Mesendoderm (in vitro differentiated cells): ENCODE measurements around the gene DISP3.

Experiments
- DNase-seq: peaks from one replicate; pipeline ENCODE4 v3.0.0; 2013
- H2AK5ac ChIP-seq: 2 replicates; pipeline ENCODE4 v1.6.1; 2013; ENCODE audit warnings: low read length, inconsistent platforms
- H2BK120ac ChIP-seq: 2 replicates; pipeline ENCODE4 v1.6.1; 2013; ENCODE audit warnings: low read depth, mild to moderate bottlenecking, low read length, moderate library complexity, mixed read lengths
- H2BK15ac ChIP-seq: replicated peaks from 2 replicates; pipeline ENCODE4 v1.6.1; 2013; ENCODE audit warnings: low read depth, mild to moderate bottlenecking, moderate library complexity
- H2BK5ac ChIP-seq: 2 replicates; pipeline ENCODE4 v1.6.1; 2013; ENCODE audit warnings: low read length, inconsistent platforms
- H3K18ac ChIP-seq: 2 replicates; pipeline ENCODE4 v1.6.1; 2013; ENCODE audit warnings: mild to moderate bottlenecking, low read length, mixed read lengths
- H3K23ac ChIP-seq: one replicate; pipeline ENCODE4 v1.6.1; 2013; ENCODE audit warnings: low read length
- H3K27ac ChIP-seq: 2 replicates; pipeline ENCODE4 v1.5.1; 2013; ENCODE audit warnings: low read depth, mild to moderate bottlenecking, inconsistent platforms, low read length, moderate library complexity
- H3K27me3 ChIP-seq: 2 replicates; pipeline ENCODE4 v1.6.1; 2013; ENCODE audit warnings: low read length, control low read depth, mild to moderate bottlenecking, inconsistent platforms; ENCODE audit not compliant: insufficient read depth, poor library complexity
- H3K36me3 ChIP-seq: 2 replicates; pipeline ENCODE4 v1.6.1; 2013; ENCODE audit warnings: low read length, inconsistent platforms; ENCODE audit not compliant: control insufficient read depth, insufficient read depth
- H3K4ac ChIP-seq: one replicate; pipeline ENCODE4 v1.6.1; 2013; ENCODE audit warnings: low read depth, mild to moderate bottlenecking, low read length, moderate library complexity
- H3K4me1 ChIP-seq: 2 replicates; pipeline ENCODE4 v1.6.1; 2013; ENCODE audit warnings: low read depth, low read length, inconsistent platforms; ENCODE audit not compliant: control insufficient read depth
- H3K4me2 ChIP-seq: 2 replicates; pipeline ENCODE4 v1.6.1; 2013; ENCODE audit warnings: low read length
- H3K4me3 ChIP-seq: 2 replicates; pipeline ENCODE4 v1.5.1; 2013; ENCODE audit warnings: mild to moderate bottlenecking, low read length
- H3K56ac ChIP-seq: one replicate; pipeline ENCODE4 v1.6.1; 2013; ENCODE audit warnings: low read length
- H3K79me1 ChIP-seq: 2 replicates; pipeline ENCODE4 v1.6.1; 2013; ENCODE audit warnings: low read length, inconsistent platforms
- H3K79me2 ChIP-seq: 2 replicates; pipeline ENCODE4 v1.6.1; 2013; ENCODE audit warnings: mild to moderate bottlenecking, low read length; ENCODE audit not compliant: control insufficient read depth, insufficient read depth
- H3K9ac ChIP-seq: 2 replicates; pipeline ENCODE4 v1.6.1; 2013; ENCODE audit warnings: low read length, inconsistent platforms
- H4K5ac ChIP-seq: one replicate; pipeline ENCODE4 v1.6.1; 2013; ENCODE audit warnings: low read length
- H4K8ac ChIP-seq: one replicate; pipeline ENCODE4 v1.6.1; 2013; ENCODE audit warnings: low read depth, mild to moderate bottlenecking, control low read depth, low read length, moderate library complexity
- WGBS: extraction: QIAGEN DNeasy Blood & Tissue Kit; methylation state at CpG from one replicate; pipeline ENCODE4 v1.1.7; 2013; ENCODE audit warnings: low lambda C conversion rate, missing lambda C conversion rate; ENCODE audit not compliant: insufficient coverage; ENCODE audit errors: extremely low coverage; 5-methylcytosine and 5-hydroxymethylcytosine counted together

The DISP3 gene

GRCh38 chr1:11525516-11525915 is 46.6 kb downstream of the DISP3 start:
- Histone ChIP-seq H3K4me1 (no peaks in the 10 kb centered on the region), H4K5ac (no peak overlapping the region), H2AK5ac (no peak overlapping the region), H3K4ac (no peak overlapping the region), H3K9ac (no peak overlapping the region), H2BK120ac (no peak overlapping the region), H3K79me2 (no peaks in the 10 kb centered on the region), H3K79me1 (no peaks in the 10 kb centered on the region), H3K23ac (no peak overlapping the region), H3K36me3 (no peaks in the 10 kb centered on the region), H3K4me2 (no peak overlapping the region), H2BK15ac (no peak overlapping the region), H3K27me3 (no peaks in the 10 kb centered on the region), H2BK5ac (no peak overlapping the region), H3K4me3 (no peak overlapping the region), H3K56ac (no peak overlapping the region), H4K8ac (no peak overlapping the region), H3K18ac (no peak overlapping the region), H3K27ac (no peak overlapping the region)
- DNase-seq: no peak
- no CpG with 5 or more reads among the region's 7 CpGs for WGBS

GRCh38 chr1:11526071-11526895 is 47.3 kb downstream of the DISP3 start:
- Histone ChIP-seq H4K5ac (no peak overlapping the region), H4K8ac (no peak overlapping the region), H3K18ac (no peak overlapping the region), H3K79me1 (no peaks in the 10 kb centered on the region), H3K36me3 (no peaks in the 10 kb centered on the region), H3K56ac (no peak overlapping the region), H3K4ac (no peak overlapping the region), H3K23ac (no peak overlapping the region), H2AK5ac (no peak overlapping the region), H3K4me3 (no peak overlapping the region), H3K9ac (no peak overlapping the region), H2BK5ac (no peak overlapping the region), H3K27me3 (no peaks in the 10 kb centered on the region), H3K4me1 (no peaks in the 10 kb centered on the region), H2BK15ac (no peak overlapping the region), H3K4me2 (no peak overlapping the region), H3K27ac (no peak overlapping the region), H3K79me2 (no peaks in the 10 kb centered on the region), H2BK120ac (no peak overlapping the region)
- DNase-seq: no peak
- WGBS: no CpG with 5 or more reads among the region's 26 CpGs

GRCh38 chr1:11527541-11528452 is 48.8 kb downstream of the DISP3 start:
- H2BK5ac ChIP-seq: no peak overlapping the region
- no peak overlapping the region for H3K4me2 ChIP-seq
- H3K9ac ChIP-seq: no peak overlapping the region
- no peak overlapping the region for H3K4ac ChIP-seq
- H3K56ac ChIP-seq: no peak overlapping the region
- H2AK5ac ChIP-seq: no peak overlapping the region
- no peaks in the 10 kb centered on the region for H3K79me2 ChIP-seq
- no peak overlapping the region for H3K18ac ChIP-seq
- H3K23ac ChIP-seq: no peak overlapping the region
- DNase-seq: no peak
- WGBS: no CpG with 5 or more reads among the region's 13 CpGs
- H3K79me1 ChIP-seq: no peaks in the 10 kb centered on the region
- no peak overlapping the region for H2BK15ac ChIP-seq
- H2BK120ac ChIP-seq: no peak overlapping the region
- H3K36me3 ChIP-seq: no peaks in the 10 kb centered on the region
- H4K8ac ChIP-seq: no peak overlapping the region
- no peak overlapping the region for H3K27ac ChIP-seq
- H3K4me3 ChIP-seq: no peak overlapping the region
- no peak overlapping the region for H4K5ac ChIP-seq
- H3K4me1 ChIP-seq: no peaks in the 10 kb centered on the region
- no peaks in the 10 kb centered on the region for H3K27me3 ChIP-seq

- H3K36me3 ChIP-seq: no peaks in the 10 kb centered on the region
- no peak overlapping the region for H3K4me3 ChIP-seq
- no peak overlapping the region for H3K4me2 ChIP-seq
- no CpG with 5 or more reads among the region's 13 CpGs for WGBS
- no peak overlapping the region for H3K23ac ChIP-seq
- H3K27ac ChIP-seq: no peak overlapping the region
- H2BK5ac ChIP-seq: no peak overlapping the region
- H2BK15ac ChIP-seq: no peak overlapping the region
- no peak overlapping the region for H3K56ac ChIP-seq
- no peaks in the 10 kb centered on the region for H3K79me2 ChIP-seq
- H4K8ac ChIP-seq: no peak overlapping the region
- no peaks in the 10 kb centered on the region for H3K4me1 ChIP-seq
- no peak overlapping the region for H2AK5ac ChIP-seq
- no peak overlapping the region for H4K5ac ChIP-seq
- no peaks in the 10 kb centered on the region for H3K79me1 ChIP-seq
- no peaks in the 10 kb centered on the region for H3K27me3 ChIP-seq
- no peak overlapping the region for H3K4ac ChIP-seq
- no peak overlapping the region for H3K9ac ChIP-seq
- DNase-seq: no peak
- H3K18ac ChIP-seq: no peak overlapping the region
- H2BK120ac ChIP-seq: no peak overlapping the region
These were observed 49.8 kb downstream of the DISP3 start for GRCh38 chr1:11528611-11529261.

DNA sequence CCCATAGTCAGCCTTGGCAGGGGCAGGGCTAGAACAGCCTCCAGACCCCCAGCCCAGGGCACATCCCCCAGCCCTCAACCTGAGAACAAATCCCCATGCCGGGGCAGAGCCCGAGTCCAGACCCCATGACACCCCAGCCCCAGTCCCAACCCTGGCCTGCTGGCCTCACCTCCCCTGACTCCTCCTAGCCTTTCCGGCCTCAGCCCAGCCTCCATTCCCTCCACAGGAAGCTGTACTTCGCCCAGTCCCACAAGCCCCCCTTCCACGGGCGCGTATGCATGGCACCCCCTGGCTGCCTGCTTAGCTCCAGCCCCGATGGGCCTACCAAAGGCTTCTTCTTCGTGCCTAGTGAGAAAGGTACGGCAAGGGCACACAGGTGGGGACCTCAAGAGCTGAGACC is 50.4 kb downstream of the DISP3 start:
- Histone ChIP-seq H3K79me1 (no peaks in the 10 kb centered on the region), H4K5ac (no peak overlapping the region), H4K8ac (no peak overlapping the region), H2BK15ac (no peak overlapping the region), H3K9ac (no peak overlapping the region), H3K79me2 (no peaks in the 10 kb centered on the region), H3K4me1 (no peaks in the 10 kb centered on the region), H3K18ac (no peak overlapping the region), H3K27ac (no peak overlapping the region), H2AK5ac (no peak overlapping the region), H3K4me3 (no peak overlapping the region), H3K23ac (no peak overlapping the region), H3K4ac (no peak overlapping the region), H2BK5ac (no peak overlapping the region), H2BK120ac (no peak overlapping the region), H3K4me2 (no peak overlapping the region), H3K27me3 (no peaks in the 10 kb centered on the region), H3K56ac (no peak overlapping the region), H3K36me3 (no peaks in the 10 kb centered on the region)
- WGBS: no CpG with 5 or more reads among the region's 10 CpGs
- no peak for DNase-seq
